Superior temporal gyrus (tissue), 1 donor: Measurements from ENCODE around the gene WDR26.
"Not testable (repeated sequence)": the region's sequence is repeated elsewhere in the genome, so short reads cannot be mapped to it uniquely, and the experiment has no call there.

Experiments
- DNase-seq: peaks from one replicate; pipeline ENCODE4 v3.0.0-alpha.2; 2016; ENCODE audit errors: extremely low spot score

The WDR26 gene

DNA sequence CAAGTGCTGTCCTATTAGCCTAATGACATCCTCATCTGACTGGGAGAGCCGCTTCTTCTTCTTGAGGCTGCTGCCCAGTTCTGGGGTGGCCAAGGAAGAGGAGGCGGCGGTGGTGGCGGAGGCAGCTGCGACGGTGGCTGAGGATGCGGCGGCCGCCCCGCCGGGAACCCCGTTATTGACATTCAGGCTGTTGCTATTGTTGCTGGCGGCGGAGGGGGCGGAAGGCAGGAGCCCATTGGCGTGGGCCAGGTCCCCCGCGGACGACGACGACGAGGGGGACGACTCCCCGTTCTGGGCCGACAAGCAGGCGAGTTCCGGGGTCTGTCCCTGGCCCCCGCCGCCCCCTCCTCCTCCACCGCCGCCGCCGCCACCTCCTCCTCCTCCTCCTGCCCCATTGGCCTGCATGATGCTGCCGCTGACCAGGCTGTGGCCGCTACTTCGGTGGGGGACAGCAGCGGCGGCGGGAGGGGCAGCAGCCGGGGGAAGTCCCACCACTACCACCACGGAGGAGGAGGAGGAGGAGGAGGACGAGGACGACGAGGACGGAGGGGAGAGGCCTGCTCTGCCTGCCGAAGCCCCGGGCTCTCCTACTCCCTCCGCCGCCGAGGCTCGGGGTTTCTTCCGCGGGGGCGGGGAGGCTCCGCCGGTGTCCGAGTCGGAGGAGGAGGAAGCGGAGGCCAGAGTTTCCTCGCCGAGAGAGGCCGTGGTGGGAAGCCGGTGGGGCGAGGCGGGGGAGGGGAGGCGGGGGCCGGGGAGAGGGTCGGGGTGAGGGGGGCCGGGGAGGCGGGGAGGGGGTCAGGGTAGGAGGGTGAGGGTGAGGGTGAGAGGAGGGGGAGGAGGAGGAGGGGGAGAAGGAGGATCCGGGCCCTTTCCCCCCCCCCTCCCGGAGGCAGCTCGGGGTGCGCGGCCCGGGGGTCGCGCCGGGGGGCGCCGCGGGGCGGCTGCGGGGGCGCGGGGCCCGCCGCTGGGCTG is 610 bp downstream of the WDR26 start:
- DNase-seq = no peak

GRCh38 chr1:224433041-224433691 is 1.4 kb downstream of the WDR26 start:
- peak; percentile 54 for DNase-seq

- DNase-seq = no peak
These were observed 1.9 kb downstream of the WDR26 start for GRCh38 chr1:224432672-224433040.

GRCh38 chr1:224432146-224432545 is 2.5 kb downstream of the WDR26 start:
- peak; percentile 57 for DNase-seq

DNA sequence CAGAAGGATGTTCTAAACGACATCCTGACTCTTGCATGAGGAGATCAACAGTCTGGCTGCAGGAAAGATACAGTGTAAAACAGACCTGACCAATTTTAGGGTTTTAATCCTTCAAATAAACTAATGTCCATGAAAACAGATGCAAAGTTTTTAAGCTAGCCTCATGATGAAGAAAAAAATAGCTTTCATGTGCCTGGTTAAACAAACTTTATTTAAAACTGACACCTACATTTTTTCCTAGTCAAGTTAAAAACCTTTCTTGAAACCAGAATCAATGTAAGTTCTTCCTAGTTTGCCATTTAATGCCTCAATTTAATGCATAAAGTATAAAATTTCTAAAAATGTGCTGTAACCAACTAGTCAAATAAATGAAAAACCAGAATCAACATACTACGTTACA is 2.9 kb downstream of the WDR26 start:
- DNase-seq = no peak

- DNase-seq = peak; percentile 40
These were observed 4.0 kb downstream of the WDR26 start for GRCh38 chr1:224430511-224431113.

GRCh38 chr1:224429616-224430326 is 4.8 kb downstream of the WDR26 start:
- DNase-seq = no peak

DNA sequence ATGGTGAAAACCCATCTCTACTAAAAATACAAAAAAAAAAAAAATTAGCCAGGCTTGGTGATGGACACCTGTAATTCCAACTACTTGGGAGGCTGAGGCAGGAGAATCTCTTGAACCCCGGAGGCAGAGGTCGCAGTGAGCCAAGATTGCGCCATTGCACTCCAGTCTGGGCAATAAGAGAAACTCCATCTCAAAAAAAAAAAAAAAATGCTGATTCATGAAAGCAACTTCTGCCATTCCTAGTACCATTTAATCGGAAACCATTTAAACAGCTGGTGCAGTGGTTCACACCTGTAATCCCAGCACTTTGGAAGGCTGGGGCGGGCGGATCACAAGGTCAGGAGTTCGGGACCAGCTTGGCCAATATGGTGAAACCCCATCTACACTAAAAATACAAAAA is 5.9 kb downstream of the WDR26 start:
- DNase-seq = not testable (repeated sequence)

GRCh38 chr1:224427346-224427745 is 7.3 kb downstream of the WDR26 start:
- no peak for DNase-seq

GRCh38 chr1:224426869-224427268 is 7.7 kb downstream of the WDR26 start:
- DNase-seq = not testable (repeated sequence)

GRCh38 chr1:224425279-224425884 is 9.2 kb downstream of the WDR26 start:
- no peak for DNase-seq

DNA sequence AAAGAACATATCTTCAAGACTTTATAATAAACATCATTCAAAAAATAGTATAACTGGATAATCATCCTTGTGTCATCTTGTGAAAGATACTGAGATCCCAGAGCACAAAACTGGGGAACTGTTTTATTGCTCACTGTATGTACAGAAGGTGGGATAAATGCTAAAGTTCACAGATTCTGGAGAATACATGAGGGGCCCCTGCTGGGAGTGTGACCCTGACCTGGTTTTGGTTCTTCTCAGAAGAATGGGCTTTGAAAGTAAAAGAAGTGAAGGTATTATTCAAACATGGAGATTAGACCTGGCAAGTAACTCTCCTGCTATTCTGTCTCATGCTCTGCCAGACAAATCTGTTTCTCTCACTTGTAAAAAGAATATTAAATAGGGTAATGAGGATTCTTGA is 14.5 kb downstream of the WDR26 start:
- no peak for DNase-seq

DNA sequence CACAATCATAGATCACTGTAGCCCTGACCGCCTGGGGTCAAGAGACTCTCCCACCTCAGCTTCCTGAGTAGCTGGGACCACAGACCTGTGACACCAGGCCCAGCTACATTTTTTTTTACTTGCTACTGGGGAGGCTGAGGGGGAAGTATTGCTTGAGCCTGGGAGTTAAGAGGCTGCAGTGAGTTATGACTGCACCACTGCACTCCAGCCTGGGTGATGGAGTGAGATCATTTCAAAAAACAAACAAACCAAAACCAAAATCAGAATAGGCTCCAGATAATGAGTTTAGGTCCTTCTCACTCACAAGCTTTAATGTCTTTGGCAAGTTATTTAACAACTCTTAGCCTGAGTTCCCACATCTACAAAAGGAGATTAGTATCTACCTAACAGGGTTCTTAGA is 22.8 kb downstream of the WDR26 start:
- no peak for DNase-seq

DNA sequence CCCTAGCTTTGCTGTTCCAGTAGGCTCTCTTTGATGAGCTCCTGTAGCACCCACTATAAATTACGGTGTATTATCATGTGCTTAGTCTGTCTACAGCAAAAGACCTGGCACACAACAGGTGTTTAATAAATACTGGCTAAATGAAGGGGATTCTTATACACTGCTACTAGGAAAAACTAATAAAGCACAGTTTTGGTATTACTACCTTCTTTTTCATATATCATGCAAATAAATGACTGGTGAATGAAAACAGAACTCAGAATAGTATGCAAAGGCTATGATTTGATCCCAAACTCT is 26.4 kb downstream of the WDR26 start:
- DNase-seq = no peak

- no peak for DNase-seq
These were observed 26.9 kb downstream of the WDR26 start for GRCh38 chr1:224407571-224408293.

DNA sequence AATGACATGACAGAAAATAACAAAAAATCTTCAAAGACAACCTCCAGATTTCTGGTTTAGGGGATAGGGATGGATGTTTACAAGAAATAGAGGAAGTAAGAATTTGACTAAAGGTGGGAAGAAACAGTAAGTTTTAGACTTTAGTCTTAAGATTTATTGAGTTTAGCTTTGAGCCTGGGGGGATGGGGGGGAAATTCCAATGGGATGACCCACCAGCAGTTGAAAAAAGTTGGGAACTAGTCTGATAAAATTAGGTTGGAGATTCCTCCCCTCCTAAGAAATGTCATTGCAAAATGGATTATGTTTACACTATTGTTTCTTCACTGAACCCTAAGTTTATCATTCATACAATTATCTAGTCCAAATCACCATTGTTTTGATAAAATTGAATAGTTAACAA is 28.4 kb downstream of the WDR26 start:
- no peak for DNase-seq

GRCh38 chr1:224405604-224405970 is 29.0 kb downstream of the WDR26 start:
- DNase-seq = no peak

GRCh38 chr1:224404916-224405603 is 29.5 kb downstream of the WDR26 start:
- no peak for DNase-seq

- no peak for DNase-seq
These were observed 32.0 kb downstream of the WDR26 start for GRCh38 chr1:224402472-224403036.

DNA sequence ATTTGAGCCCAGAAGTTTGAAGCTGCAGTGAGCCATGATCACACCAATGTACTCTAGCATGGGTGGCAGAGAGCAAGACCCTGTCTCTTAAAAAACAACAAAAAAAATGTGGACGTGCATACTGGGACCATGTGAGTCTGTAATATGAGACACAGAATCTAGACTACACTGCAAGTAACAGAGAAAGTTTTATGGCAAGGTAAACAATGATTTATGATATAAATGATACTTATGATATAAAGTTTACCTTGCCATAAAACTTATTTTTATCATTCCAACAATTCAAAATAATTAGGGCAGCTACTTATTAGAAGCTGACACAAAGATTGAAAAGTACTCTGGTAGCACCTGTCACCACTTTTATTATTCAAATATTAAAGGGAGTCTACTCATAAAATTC is 34.7 kb downstream of the WDR26 start:
- no peak for DNase-seq
